Vagina (tissue), 2 donors: Measurements from ENCODE around the gene CDK5R1.

Experiments
- CTCF ChIP-seq, 3 experiments: fragments of 450-650 bp in 2 of 3; fragments of 200-600 bp in 1 of 3; sonication (generic) in 1 of 3; IDR thresholded peaks; one replicate each; pipeline ENCODE4 v1.5.1; 2017 to 2019; ENCODE audit warnings: antibody characterized with exemption in 3 of 3, mild to moderate bottlenecking in 2 of 3, moderate library complexity in 2 of 3
- POLR2A ChIP-seq, 2 donors: fragments of 450-650 bp; IDR thresholded peaks; one replicate each; pipeline ENCODE4 v1.6.1; 2017; ENCODE audit warnings: antibody characterized with exemption in 2 of 2, mild to moderate bottlenecking in 2 of 2, moderate library complexity in 2 of 2
- POLR2AphosphoS5 ChIP-seq, 2 donors: sonication (generic); formaldehyde crosslinking; IDR thresholded peaks; one replicate each; pipeline ENCODE4 v1.9.0; 2017; ENCODE audit warnings: antibody characterized with exemption in 2 of 2, mild to moderate bottlenecking in 2 of 2, low read depth in 1 of 2; ENCODE audit not compliant: insufficient read depth in 1 of 2

- TF ChIP-seq CTCF (IDR thresholded peaks at IDR 0.05) = no peak
- TF ChIP-seq POLR2A (IDR thresholded peaks at IDR 0.05) = no peak
- TF ChIP-seq POLR2AphosphoS5 (IDR thresholded peaks at IDR 0.05; ENCODE audit: insufficient read depth in 1 of 2, low read depth in 1 of 2) = no peak
Measured at GRCh38 chr17:32451879-32452278, 34.9 kb upstream of the CDK5R1 start.
